Left ventricle myocardium inferior (tissue), 1 donor: ENCODE data around the gene ANKRD44. TPM values are rescaled to one million over a fixed set of nuclear protein-coding genes. Genes with fewer than 3 reads are reported as not detected.

ENCODE experiments used
- DNase-seq: peaks from one replicate; pipeline ENCODE4 v3.0.0-alpha.2; 2020
- H3K27ac ChIP-seq: fragments of 200-600 bp; replicated peaks from 2 replicates; pipeline ENCODE4 v1.8.0; 2021
- H3K27me3 ChIP-seq: fragments of 200-600 bp; 2 replicates; pipeline ENCODE4 v1.8.0; 2021; ENCODE audit warnings: low read depth
- H3K36me3 ChIP-seq: fragments of 200-600 bp; 2 replicates; pipeline ENCODE4 v1.8.0; 2021
- H3K4me1 ChIP-seq: fragments of 200-600 bp; 2 replicates; pipeline ENCODE4 v1.8.0; 2021
- H3K4me3 ChIP-seq: fragments of 200-600 bp; 2 replicates; pipeline ENCODE4 v1.8.0; 2021; ENCODE audit warnings: mild to moderate bottlenecking, moderate library complexity
- H3K9me3 ChIP-seq: fragments of 200-600 bp; replicated peaks from 2 replicates; pipeline ENCODE4 v1.8.0; 2021
- CTCF ChIP-seq: fragments of 200-600 bp; IDR thresholded peaks from 2 replicates; pipeline ENCODE4 v1.8.0; 2021; ENCODE audit warnings: antibody characterized with exemption, mild to moderate bottlenecking, borderline replicate concordance
- intact Hi-C: fragments of 100-400 bp; cut with micrococcal nuclease; formaldehyde crosslinking; loops from one replicate; pipeline ENCODE4 v1.11.0; 2022
- total RNA-seq: library from RNA; stranded (reverse); fragmentation: NEBNext Ultra II Directional; extraction: Animal tissue kit (Norgen Biotek cat#: 25700); gene quantifications from one replicate; pipeline ENCODE4 v1.2.1, GENCODE V29; 2021
- donor health status: DM: no; HTN: yes; CAD: no; lungs with severe emphysema.

Gene ANKRD44
- total RNA-seq, 1 donor from 2014 or later: 7.1 TPM

GRCh38 chr2:197286805-197287595, 23.6 kb downstream of the ANKRD44 start:
- TF ChIP-seq CTCF: no peak
- Histone ChIP-seq H3K9me3 (no peaks in the 10 kb centered on the region), H3K27ac (peak overlapping the region; percentile 41), H3K4me3 (no peak overlapping the region), H3K4me1 (peaks cover 13% of the 10 kb centered on the region), H3K36me3 (no peaks in the 10 kb centered on the region), H3K27me3 (no peaks in the 10 kb centered on the region)
- intact Hi-C loops: no loop called here
- DNase-seq: no peak

DNA sequence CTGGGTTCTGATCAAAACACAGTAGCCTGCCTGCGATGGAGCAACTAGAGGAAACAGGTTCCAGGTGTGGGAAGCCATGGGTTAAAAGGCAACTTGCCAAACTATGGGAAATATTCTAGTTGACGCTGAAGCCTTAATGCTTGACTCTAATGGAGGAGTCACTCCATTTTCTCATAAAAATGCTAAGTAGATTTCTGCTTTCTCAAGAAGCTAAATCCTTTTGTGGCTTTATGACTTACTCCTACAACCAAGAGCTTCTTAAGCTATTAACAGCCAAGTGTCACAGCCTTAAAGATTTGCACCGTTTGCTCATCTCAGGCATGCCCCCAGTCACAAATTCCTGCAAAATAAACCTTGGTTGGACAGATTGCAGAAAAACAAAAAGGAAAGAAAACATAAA, 25.2 kb downstream of the ANKRD44 start:
- Histone ChIP-seq H3K36me3 (no peaks in the 10 kb centered on the region), H3K4me3 (no peak overlapping the region), H3K4me1 (peaks cover 21% of the 10 kb centered on the region), H3K9me3 (no peaks in the 10 kb centered on the region), H3K27me3 (no peaks in the 10 kb centered on the region), H3K27ac (no peak overlapping the region)
- intact Hi-C loops: no loop called here
- no peak for TF ChIP-seq CTCF
- DNase-seq: no peak

DNA sequence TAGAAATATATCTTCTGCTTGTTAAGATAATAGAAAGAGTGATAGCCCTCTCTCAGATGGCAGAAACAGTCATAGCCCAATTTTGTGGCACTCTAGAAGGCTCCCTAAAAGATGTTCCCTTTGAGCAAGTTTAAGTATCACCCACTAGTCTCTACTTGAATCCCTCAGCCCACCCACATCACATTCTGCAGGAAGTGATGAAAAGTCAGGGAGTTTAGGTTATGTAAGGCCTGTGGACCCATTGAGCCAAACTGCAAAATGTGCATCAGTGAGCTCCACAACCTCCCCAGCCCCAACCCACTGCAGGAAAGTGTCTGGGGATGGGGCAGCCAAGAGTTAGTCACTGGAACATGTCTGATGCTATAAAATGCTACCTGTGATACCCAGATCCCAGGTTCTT, 25.6 kb downstream of the ANKRD44 start:
- no peaks in the 10 kb centered on the region for H3K9me3 ChIP-seq
- DNase-seq: no peak
- H3K27me3 ChIP-seq: no peaks in the 10 kb centered on the region
- H3K36me3 ChIP-seq: no peaks in the 10 kb centered on the region
- no peak for TF ChIP-seq CTCF
- H3K27ac ChIP-seq: no peak overlapping the region
- intact Hi-C loops: no loop called here
- H3K4me1 ChIP-seq: peaks cover 25% of the 10 kb centered on the region
- H3K4me3 ChIP-seq: no peak overlapping the region

- intact Hi-C loops: no loop called here
- TF ChIP-seq CTCF: no peak
Measured at GRCh38 chr2:197281421-197281820, 29.2 kb downstream of the ANKRD44 start.

GRCh38 chr2:197280015-197280702, 30.4 kb downstream of the ANKRD44 start:
- no peaks in the 10 kb centered on the region for H3K27me3 ChIP-seq
- H3K27ac ChIP-seq: peak overlapping the region; percentile 33
- peaks cover 22% of the 10 kb centered on the region for H3K4me1 ChIP-seq
- no peaks in the 10 kb centered on the region for H3K36me3 ChIP-seq
- H3K4me3 ChIP-seq: peak overlapping the region; percentile 36
- DNase-seq: no peak
- intact Hi-C loops: no loop called here
- no peaks in the 10 kb centered on the region for H3K9me3 ChIP-seq
- no peak for TF ChIP-seq CTCF

More at GRCh38 chr2:197281421-197281820, 29.2 kb downstream of the ANKRD44 start:
- Histone ChIP-seq H3K9me3 (no peaks in the 10 kb centered on the region), H3K27me3 (no peaks in the 10 kb centered on the region), H3K4me1 (peaks cover 22% of the 10 kb centered on the region), H3K27ac (no peak overlapping the region), H3K4me3 (no peak overlapping the region), H3K36me3 (no peaks in the 10 kb centered on the region)
- no peak for DNase-seq
